GM19193 (cell line): ENCODE measurements around the gene GRIN1.

Experiments used
- POLR2A ChIP-seq: IDR thresholded peaks from 4 replicates; pipeline ENCODE4 v1.6.1; 2011; ENCODE audit not compliant: insufficient read depth, insufficient read length; ENCODE audit errors: extremely low read depth

GRIN1 gene

GRCh38 chr9:137184881-137185660 is 46.1 kb downstream of the GRIN1 start:
- TF ChIP-seq POLR2A, result no peak

DNA sequence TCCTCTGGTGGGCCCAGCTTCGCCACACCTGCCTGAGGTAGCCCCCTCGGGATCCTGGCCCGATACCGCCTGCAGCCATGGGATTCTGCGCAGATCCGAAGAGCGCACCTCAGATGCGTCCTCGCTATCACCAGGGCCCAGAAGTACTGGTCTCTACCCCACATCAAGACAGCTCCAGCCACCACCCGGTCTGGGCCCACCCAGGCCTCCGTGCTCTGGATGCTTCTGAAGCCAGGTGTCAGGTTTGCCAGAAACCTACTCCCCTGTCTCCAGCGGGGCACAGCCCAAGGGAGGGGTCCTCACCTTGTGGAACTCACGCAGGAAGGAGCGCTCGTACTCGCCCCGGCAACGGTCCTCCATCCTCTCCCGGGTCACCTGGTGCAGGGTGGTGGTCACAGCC is 47.0 kb downstream of the GRIN1 start:
- no peak for TF ChIP-seq POLR2A

GRCh38 chr9:137186385-137186784 is 47.4 kb downstream of the GRIN1 start:
- no peak for TF ChIP-seq POLR2A

DNA sequence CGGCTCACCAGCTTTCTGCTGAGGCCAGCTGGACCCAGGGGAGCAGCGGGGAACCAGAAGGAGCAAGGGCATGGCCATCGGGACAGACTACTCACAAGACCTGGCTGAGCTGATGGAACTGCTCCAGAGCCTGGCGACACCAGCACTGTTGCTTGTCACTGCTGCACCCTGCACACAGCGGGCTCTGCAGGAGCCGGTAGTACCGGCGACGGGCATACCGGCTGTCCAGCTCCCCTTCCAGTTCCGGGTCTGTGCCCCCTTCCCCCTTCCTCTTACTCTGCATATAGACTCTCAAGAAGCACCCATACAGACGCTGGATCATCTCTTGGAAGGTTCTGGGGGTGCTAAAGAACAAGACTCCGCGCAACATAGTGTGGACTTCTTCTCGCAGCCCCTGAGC is 48.4 kb downstream of the GRIN1 start:
- TF ChIP-seq POLR2A, result no peak

DNA sequence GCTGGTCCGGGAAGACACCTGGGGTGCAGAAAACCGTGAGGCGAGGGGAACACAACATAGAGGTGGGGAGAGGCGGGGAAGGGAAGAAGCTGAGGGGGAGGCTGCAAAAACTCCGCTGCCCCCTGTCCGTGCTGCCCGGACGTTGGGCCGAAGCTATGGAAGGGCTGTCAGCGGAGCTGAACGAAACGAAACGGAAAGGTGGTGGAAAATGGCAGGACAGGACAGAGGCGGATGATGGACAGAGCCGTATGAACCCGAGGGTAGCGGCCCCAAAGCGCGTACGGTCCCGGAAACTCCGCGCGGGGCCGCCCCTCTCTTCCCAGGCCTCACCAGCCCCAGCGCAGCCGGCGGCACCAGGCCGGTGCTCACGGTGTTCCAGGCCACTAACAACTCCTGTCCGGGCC is 49.1 kb downstream of the GRIN1 start:
- TF ChIP-seq POLR2A, result no peak

- TF ChIP-seq POLR2A, result peak; percentile 94
Observed at GRCh38 chr9:137188490-137189296, 49.7 kb downstream of the GRIN1 start, which contains the start of the genes ANAPC2 and SSNA1. Gene ANAPC2 (minus strand): TSS chr9:137188560. CDS start chr9:137188532, 28 bp downstream. Gene SSNA1 (plus strand): TSS chr9:137188676. CDS start chr9:137188727, 51 bp downstream.

DNA sequence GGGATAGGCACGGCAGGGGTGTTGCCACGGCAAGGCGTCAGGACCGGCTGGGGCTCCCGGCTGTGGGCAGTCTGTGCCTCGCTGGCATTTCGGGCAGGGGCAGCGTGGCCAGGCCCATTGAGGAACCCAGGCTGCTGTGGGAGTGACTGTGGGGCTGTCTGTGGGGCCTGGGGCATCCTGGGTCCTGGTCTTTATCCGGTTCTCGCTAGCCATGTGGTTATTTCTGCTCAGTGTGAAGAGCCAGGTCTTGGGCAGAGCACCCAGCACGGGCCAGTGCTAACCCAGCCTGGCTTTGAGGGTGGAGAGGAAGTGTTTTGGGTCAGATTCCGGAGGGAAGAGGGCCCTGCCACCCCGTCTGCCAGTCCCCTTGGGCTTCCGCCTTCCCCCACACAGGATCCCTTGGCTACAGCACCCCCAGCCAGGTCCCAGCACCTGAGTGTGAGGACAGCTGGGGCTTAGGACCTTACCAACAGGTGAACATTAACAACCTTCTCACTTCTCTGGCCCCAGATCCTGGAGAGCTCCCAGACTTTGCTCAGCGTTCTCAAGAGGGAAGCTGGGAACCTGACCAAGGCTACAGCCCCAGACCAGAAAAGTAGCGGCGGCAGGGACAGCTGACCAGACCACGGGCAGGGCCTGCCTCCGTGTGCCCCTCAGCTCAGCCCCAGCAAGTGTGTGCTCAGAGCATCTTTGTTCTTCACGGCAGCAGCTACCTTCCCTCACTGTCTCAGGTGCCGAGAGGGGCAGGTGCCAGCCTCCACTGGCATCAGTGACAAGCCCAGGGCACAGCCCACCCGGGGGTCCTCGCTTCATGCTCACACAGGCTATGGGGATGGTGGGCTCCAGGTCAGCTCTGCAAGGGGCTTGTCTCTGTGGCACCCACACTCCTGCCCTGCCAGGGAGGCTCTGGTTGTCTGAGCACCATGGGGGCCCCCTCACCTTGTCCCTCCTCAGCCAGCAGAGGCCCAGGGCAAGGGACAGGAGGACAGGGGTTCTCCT is 50.6 kb downstream of the GRIN1 start:
- TF ChIP-seq POLR2A, result no peak

DNA sequence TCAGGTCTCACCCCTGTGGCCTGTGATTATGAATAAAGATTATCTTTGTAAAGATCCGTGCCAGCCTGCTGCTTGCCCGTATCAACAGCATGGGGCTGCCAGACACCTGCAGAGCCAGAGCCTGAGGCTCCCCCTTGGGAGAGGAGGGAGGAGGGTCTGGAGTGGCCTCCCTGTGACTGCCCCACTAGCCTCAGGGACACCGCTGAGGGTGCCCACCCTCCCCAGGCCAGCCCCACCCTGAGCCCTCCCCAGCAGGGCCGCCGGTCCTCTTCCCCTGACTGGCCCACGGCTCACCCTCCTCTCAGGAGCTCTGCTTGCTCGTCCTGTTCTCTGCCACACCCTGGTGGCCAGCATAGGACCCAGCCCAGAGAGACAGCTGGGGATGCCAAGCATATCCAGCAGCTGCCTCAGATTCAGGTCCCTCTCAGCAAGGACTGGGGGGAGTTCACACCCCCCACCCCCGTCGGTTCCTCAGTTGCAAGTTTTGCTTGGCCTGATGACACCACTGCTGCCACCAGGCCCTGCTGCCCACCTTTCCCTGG is 51.4 kb downstream of the GRIN1 start:
- no peak for TF ChIP-seq POLR2A

DNA sequence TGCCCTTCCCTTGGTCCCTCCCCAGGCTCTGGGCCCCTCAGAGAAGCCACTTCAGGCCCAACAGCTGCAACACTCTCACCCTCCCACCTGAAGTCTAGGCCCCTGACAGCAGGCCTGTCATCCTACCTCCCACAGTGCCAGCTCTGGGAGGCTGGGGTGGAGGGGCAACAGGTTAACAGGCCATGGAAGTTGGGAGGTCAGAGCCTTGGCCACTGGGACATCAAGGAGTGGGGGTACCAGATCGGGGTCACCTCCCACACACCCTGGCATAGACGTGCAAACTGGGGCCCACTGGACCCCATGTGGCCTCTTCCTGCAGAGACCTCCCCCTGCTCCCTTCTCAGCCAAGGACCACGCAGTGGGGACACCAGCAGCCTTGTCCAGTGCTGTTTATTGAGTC is 52.3 kb downstream of the GRIN1 start:
- TF ChIP-seq POLR2A, result no peak

DNA sequence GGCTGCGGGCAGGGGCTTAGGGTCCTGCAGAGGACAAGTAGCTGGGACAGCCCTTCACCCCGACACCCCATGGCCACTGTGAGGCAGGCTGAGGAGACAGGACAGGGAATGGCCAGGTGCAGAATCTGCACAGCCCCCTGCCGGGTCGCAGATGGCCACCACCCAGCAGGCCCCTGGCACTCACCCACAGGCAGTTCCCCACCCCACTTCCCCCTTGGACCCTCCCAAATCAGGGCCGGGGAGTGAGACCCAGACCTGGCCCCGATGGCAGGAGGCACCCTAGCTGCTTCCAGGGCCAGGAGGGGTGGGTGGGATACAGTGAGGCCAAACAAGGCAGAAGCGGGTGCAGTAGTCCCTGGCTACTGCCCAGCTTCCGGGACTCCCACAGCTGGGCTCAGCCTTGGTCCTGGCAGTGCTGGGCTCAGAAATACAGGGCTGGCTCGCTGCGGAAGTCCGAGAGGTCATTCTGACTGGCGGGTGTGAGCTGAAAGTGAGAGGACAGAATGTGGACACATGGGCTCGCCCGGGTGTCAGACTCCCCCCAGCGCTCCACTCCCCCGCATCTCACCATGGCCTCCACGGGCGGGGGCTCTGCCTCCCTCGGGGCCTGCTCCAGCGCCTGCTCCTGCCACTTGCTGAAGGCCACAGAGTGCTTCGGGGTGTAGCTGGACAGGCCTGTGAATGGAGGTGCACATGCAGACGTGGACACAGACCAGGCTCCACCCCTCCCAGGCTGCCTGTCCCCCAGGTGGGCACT is 52.9 kb downstream of the GRIN1 start:
- TF ChIP-seq POLR2A, result no peak

DNA sequence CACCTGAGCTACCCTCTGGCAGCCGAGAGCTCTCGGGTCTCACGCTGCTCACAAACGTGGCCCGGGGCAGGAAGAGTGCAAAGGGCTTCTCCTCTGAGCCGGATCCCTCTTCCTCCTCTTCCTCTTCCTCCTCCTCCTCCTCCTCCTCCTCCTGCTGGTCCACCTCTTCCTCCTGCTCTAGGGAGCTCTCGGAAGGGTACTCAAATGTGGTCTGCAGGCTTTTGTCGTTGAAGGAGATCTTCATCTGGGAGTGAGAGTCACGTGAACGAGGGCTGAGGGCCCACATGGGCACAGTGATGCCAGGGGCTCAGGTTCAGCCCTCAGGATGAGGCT is 53.5 kb downstream of the GRIN1 start:
- no peak for TF ChIP-seq POLR2A

GRCh38 chr9:137192859-137193258 is 53.9 kb downstream of the GRIN1 start:
- TF ChIP-seq POLR2A, result no peak

GRCh38 chr9:137193771-137194170 is 54.8 kb downstream of the GRIN1 start:
- TF ChIP-seq POLR2A, result no peak

DNA sequence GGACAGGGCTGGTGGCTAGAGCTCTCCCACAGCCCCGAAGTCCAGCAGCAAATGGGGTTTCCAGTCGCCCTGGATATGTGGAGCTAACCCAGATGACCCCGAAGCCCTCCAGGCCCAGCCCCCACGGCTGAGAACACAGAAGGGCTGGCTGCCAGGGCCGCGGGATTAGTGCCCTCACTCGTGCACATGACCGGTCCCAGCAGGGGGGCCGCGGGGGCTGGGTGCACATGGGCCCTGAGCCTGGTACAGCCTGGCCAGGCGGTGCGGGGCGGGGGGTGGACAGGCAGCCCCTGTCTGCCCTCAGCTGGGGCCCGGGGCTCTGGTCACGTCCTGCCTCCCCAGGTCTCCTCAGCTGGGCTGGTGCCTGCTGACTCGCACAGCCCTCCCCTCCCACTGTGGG is 55.4 kb downstream of the GRIN1 start:
- TF ChIP-seq POLR2A, result no peak

DNA sequence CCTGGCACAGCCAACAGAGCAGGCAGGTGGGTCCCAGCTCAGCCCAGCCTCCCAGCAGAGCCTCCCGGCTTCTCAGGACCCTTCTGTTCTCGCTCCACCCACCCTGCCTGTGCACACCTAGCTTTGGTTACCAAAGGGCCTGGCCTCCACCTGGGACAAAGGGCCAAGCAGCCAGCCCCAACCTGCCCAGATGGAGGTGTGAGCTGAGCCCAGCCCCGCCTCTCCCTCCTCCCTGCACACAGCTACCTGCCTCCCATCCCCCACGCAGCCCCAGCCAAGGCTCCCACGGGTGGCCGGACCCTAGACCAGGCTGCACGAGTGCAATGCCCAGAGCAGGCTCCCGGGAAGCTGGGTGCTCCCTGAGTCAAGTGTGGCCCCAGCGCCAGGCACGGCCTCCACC is 56.0 kb downstream of the GRIN1 start:
- no peak for TF ChIP-seq POLR2A
